NCI-H1417 (cell line): ENCODE results near the gene LGMN.
"Not testable (repeated sequence)": the region's sequence is repeated elsewhere in the genome, so short reads cannot be mapped to it uniquely, and the experiment has no call there.

Experiments used
- DNase-seq, 3 experiments: peaks; one replicate each; lab custom pipeline; 2025; lab: John Stamatoyannopoulos, UW

Gene LGMN

DNA sequence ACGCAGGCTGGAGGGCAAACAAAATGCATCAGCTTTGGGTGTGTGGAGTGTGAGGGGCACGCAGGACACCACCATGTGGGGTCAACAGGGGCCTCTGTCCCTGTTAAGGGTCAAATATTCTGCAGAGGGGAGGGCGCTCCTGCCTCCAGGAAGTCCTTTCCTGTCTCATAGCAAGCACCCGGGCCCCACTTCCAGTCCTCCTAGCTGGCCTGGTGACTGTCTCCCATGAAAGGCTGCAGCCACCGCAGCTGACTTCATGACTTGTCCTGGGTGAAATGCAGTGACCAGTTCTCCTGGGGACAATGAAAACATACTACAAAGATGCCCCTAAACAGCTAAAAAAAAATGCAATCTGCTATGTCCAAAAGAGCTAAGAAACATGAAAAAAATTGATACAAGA, 53.6 kb downstream of the LGMN start:
- DNase-seq: no peak

DNA sequence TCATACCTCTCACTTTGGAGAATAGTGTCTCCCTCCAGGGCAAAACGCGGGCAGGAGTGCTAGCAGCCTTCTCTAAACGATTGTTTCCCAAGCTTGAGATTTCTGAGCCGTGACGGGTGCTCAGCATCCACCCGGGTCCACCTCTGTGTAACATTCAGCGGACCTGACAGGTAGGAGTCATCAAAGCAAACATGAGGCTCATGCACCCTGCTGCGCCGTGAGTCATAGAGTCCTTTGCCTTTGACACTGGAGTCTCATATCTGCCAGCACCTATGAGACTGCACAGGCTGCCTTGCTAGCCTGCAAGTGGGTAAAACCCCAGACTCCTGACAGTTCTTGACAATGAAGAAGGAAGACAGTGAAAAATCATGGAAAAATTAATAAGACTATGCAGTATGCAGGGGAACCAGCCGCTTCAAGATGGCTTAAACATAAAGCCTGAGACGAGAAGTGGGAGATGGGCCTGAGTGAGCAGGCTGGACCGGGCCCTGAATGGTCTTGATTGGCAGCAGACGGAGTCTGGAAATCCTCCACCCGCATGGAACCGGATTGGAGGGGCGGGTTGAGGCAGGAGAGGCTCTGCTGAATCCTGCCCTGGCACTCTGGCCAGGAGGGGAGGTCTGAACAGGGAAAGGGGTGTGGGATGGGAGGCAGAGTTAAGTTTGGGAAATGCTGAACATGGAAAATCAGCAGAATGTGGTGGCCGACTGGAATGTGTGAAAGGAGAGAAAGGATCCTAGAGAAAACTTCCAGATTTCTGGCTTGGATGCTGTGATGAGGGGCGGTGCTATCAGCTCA, 54.2 kb downstream of the LGMN start:
- DNase-seq: peak; percentile 60 to 96 (median 74)

DNA sequence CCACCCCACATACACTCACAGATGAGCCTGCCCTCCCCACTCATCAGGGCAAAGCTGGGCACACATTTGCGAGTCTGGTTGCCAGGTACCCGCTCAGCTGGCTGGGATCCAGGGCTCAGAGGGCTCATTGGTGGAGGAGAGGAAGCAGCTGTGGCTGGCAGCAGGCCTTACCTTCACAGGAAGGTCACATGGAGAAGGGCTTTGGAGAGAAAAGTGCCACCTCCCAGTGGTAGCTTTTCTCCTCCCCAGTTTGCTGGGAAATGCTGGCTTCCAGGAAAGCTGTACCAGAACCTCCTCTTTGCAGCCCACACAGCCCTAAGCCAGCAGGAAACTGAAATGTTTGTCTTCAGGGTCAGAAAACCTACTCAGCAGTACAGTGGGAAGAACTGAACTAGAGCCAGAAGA, 55.6 kb downstream of the LGMN start:
- DNase-seq: peak; percentile 78 to 98 (median 94)

DNA sequence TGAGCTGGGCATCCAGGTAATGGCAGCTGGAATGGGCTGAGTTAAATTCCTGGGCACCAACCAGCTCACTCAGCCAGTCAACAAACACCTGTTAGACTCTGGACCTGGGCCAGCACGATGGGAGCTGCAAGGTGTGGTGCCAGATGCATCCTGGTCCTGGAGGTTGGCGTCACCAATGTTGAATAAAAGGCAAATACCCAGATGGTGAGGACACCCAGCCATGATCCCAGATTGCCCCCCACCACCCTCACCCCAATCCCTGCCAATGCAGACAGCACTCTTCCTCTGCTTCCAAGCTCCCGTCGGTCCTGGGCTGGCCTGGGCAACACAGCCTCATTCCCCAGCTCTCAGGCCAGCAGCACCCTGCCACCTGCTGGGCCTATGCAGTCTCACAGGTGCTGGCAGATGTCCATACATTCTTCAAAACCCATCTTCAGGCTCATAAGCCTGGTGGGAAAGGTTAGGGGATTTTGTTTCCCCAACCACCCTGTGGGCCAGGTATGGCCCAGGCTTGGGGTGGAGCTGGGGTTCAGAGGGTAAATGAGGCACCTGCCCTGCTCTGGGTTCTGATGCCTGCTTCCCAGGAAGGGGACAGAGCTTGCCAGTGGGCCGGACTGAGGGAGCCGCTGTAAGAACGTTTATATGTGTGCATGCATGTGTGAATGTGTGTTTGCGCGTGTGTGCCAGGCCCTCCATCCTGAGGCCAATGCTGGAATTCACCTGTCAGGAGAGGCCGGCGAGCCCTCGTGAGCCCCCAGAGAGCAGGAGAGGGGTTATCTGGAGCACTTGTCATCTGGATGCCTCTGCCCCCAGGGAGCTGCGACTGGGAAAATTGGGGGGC, 58.0 kb downstream of the LGMN start:
- DNase-seq: peak; percentile 8 to 57 (median 42)

DNA sequence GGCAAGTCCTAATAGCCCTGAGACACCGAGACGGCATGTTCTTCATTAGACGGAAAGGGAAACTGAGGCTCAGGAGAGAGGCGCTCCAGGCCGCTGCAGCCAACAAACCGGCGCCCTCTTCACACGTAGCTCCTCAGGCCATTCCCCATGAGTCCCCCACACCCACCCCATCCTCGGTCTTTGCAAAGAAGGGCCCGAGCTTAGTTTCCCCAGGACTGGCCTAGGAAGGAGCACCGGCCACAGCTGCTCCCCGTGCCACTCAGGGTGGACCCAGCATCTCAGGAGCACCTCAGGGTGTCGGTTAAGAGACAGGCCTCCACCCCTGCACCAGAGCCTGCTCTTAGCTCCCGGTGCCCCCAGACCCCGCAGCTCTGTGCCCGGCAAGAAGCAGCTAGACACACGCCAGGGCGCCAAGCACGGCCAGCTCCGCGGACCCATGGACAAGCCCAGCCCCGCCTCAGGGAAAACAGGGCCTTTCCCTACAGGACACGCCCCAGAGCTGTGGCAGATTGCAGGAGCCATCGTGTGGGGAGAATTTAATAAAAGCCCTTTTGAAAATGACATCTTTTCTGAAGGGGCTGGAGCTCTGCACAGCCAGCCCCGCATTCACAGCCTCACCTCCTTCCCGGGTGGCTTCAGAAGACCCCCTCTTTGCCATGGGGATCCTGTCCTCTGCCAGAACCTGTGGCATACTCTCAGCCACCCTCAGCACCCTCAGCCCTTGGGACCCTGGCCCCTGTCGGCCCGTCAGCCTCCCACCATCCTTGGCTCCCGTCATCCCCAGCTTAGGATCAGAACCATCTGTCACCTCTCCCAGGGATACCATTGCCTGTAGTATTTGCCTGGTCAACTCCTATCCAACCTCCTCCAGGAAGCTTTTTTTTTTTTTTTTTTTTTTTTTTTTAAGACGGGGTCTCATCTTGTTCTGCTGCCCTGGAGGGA, 59.7 kb downstream of the LGMN start:
- peak; percentile 19 to 48 (median 42) for DNase-seq

DNA sequence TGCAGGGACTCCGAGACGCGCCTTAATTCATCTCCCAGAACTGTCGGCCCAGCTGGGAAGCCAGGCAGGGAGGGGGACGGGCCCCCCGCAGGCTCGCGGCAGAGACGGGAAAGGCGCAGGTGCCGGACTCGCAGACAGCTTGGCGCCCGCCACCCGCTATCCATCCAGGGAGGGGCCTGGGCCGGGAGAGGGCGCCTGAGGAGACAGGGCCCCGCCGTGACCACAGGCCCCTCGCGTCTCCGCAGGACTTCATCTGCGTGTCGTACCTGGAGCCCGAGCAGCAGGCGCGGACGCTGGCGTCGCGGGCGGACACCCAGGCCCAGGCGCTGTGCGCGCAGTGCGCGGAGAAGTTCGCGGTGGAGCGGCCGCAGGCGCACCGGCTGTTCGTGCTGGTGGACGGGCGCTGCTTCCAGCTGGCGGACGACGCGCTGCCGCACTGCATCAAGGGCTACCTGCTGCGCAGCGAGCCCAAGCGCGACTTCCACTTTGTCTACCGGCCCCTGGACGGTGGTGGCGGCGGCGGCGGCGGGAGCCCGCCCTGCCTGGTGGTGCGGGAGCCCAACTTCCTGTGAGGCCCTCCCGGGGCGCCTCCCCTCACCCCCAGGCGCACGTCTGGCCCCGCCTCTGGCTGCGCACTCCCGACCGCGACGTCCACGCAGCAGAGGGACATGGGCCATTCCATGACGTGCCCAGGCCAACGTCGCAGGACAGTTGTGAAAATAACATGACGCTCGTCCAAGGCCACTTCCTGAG, 60.6 kb downstream of the LGMN start:
- peak; percentile 89 to 95 (median 93) for DNase-seq

DNA sequence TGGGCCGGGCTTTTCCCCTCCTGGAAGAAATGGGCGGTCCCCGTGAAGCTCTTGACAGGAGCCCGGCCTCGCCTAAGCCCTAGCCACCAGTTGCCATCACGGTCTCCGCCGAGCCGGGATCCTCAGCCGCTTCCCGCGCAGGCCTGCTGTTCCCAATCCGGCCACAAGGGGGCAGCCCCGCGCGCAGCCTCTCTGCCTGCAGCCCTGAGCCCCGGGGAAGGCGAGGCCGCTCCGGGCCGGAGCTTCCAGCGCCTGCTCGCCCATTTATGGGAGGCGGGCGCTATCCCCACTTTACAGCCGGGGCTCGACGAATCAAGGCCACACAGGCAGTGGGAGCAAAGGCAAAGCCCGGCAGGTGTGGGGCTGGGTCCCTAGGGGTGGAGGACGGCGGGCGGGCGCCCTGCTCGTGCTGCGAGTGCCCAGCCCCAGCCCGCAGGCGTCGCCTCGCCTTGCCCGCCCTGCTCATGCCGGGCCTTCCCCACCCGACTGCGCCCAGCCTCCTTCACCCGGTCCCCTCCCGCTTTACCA, 61.5 kb downstream of the LGMN start:
- DNase-seq: peak; percentile 87 to 92 (median 91)

DNA sequence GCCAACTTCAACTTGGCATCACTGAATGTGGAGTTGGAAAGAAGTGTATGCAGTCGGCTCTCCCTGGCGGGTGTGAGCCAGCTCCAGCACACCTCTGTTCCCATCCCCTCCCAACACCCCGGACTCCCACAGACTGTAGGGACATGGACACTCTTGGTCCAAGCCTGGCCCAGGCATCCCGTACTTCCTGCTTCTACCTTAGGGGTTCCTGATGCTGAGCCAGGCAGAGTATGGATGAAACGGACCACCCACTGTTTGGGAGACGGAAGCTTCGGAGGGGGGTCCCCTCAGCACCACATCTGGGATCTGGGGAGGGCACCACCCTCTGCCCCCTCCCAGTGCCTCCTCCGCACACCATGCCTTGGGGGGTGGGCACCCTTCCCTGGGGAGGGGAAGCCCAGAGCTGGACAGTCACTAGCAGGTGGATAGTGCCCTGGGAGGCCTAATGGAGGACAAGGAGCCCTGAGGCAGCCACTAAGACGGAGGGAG, 62.0 kb downstream of the LGMN start:
- no peak for DNase-seq

DNA sequence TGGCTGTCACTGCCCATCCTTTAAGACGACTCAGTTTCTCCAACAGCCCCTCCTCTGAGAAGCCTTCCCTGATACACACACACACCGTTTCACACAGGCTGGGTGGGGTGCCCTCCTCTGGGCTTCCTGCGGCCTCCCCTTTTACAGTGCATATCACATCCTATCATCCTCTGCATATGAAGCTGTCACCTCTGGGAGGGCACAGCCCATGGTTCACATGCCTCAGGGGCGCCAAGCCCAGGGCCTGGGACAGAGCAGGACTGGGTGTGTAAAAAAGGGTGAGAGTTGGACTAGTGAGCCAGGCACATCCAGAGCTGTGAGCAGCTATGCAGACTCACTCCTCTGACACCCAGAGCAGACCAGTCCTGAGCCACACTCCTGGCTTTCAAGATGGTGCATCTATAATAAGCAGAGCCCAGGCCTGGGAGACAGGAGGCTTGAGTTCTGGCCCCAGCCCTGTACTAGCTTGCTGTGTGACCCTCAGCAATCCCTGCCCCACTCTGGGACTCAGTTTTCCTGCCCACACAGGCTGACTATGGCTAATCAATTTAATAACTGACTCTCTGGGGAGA, 62.6 kb downstream of the LGMN start:
- DNase-seq: no peak

DNA sequence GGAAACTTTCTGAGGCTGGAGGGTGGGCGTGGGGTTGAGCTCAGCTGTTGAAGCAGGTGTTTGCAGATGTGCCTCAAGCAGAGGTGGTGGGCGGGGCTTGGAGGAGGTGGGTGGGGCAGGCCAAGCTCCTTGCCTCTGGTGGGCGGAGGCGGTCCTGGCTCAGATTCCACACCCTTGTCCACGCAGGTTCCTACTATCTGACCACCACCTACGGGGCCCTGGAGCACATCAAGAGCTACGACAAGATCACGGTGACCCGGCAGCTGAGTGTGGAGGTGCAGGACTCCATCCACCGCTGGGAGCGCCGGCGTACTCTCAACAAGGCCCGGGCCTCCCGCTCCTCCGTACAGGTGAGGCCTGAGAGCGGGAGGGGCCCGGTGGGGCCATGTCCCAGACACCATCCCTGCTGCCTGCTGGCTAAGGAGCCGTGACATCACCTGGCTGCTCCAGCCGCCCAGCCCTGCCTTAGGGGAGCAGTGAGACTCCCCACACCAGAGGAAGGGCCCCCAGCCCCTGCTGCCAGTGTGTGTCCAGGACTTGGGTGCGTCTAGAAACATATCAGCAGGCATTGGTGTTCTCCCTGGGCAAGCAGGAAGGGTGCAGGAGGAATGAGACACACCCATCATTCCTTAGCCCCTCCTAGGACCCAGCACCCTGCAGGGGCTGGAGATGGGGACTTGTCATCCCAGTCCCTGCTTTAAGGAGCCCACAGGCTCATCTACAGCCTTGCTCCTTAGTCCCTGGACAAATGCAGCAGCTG, 63.4 kb downstream of the LGMN start:
- peak in 2 of 3 experiments; percentile 18 to 19 for DNase-seq

DNA sequence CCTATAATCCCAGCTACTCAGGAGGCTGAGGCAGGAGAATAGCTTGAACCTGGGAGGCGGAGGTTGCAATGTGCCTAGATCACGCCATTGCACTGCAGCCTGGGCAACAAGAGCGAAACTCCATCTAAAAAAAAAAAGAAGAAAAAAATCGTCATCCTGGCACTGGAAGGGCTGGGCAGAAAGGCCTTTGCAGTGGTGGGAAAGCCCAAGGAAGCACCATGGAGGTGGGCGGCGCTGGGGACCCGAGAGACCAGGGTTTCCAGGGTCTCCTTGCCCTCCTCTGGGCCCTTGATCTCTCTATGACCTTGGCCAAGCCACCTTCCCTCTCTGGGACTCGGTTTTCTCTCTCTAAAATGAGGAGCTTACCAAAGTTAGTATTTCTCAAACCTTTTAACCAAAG, 65.4 kb downstream of the LGMN start:
- no peak for DNase-seq

- peak in 2 of 3 experiments; percentile 9 to 77 for DNase-seq
These were observed 67.4 kb downstream of the LGMN start for GRCh38 chr14:92680781-92681650.

GRCh38 chr14:92680330-92680729, 68.1 kb downstream of the LGMN start:
- not testable (repeated sequence) for DNase-seq

- no peak for DNase-seq
These were observed 69.2 kb downstream of the LGMN start for GRCh38 chr14:92679246-92679645.

DNA sequence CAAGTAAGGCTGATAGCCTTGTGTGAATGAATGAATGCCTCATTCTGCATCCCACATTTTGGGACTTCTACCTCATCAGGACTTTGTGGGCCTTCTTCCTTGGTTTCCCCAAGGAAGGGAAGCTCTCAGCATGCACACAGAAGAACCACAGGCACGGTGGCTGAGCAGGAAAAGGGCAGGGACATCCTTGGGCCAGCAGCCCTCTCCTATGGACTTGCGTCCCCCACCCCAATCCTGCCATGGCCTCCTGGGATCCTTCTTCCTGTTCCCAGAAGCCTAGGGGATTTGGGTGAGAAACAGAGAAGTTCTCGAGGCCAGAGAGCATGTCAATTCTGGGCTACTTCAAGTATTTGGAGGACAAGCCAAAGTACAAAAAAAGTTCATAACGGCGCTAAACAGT, 69.7 kb downstream of the LGMN start:
- DNase-seq: no peak

GRCh38 chr14:92677955-92678354, 70.5 kb downstream of the LGMN start:
- no peak for DNase-seq

DNA sequence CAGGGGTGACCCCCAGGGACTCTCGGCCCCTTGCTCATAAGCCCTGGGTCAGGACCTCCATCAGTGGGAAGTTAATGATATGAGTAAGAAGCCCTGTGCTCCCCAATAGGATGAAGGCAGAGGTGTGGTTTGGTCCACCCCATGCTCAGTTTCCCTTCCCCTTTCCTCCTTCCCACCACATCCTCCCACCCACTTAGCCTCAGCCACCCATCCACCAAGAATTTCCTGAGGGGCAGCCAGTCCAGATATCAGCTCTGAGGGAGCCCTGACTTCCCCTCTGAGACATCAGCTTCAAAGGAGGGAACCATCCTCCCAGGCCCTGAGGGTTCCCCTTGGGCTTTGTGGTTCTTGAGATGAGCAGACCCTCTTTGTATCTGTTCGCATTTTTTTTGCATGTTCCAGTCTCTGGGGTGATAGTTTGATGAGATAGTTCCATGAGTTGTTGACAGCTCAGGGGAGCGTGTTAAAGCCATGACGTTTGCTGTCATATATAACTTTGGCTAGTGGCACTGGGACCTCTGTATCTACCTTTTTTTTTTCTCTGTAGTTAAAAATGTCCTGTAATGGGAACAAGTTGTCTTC, 71.2 kb downstream of the LGMN start:
- no peak for DNase-seq

- DNase-seq: no peak
These were observed 71.9 kb downstream of the LGMN start for GRCh38 chr14:92676403-92677086.
